ENCODE measurements around the gene ZNF579.

Gene ZNF579

GRCh38 chr19:55552206-55552605, 28.4 kb downstream of the ZNF579 start:
- Histone ChIP-seq H3K36me3 (ENCODE audit: control insufficient read depth, insufficient read depth, low read length) (no peaks in the 10 kb centered on the region), H3K4me1 (ENCODE audit: control insufficient read depth, insufficient read depth, low read length, poor library complexity, severe bottlenecking) (no peaks in the 10 kb centered on the region), H3K9me3 (ENCODE audit: control insufficient read depth, low read length) (no peaks in the 10 kb centered on the region), H3K4me3 (ENCODE audit: insufficient read depth, low read depth, low read length, poor library complexity, severe bottlenecking) (no peak overlapping the region), H3K27me3 (replicated peaks; ENCODE audit: control insufficient read depth, insufficient read depth, low read length, poor library complexity, severe bottlenecking) (no peaks in the 10 kb centered on the region), H3K27ac (ENCODE audit: insufficient read depth, low read length, poor library complexity, severe bottlenecking) (no peak overlapping the region)
- DNase-seq = no peak

GRCh38 chr19:55550321-55550650, 30.4 kb downstream of the ZNF579 start:
- Histone ChIP-seq H3K9me3 (ENCODE audit: control insufficient read depth, low read length) (no peaks in the 10 kb centered on the region), H3K36me3 (ENCODE audit: control insufficient read depth, insufficient read depth, low read length) (no peaks in the 10 kb centered on the region), H3K4me3 (ENCODE audit: insufficient read depth, low read depth, low read length, poor library complexity, severe bottlenecking) (no peak overlapping the region), H3K27me3 (replicated peaks; ENCODE audit: control insufficient read depth, insufficient read depth, low read length, poor library complexity, severe bottlenecking) (no peaks in the 10 kb centered on the region), H3K4me1 (ENCODE audit: control insufficient read depth, insufficient read depth, low read length, poor library complexity, severe bottlenecking) (no peaks in the 10 kb centered on the region), H3K27ac (ENCODE audit: insufficient read depth, low read length, poor library complexity, severe bottlenecking) (no peak overlapping the region)
- DNase-seq = no peak

GRCh38 chr19:55549500-55550320, 30.9 kb downstream of the ZNF579 start:
- Histone ChIP-seq H3K9me3 (ENCODE audit: control insufficient read depth, low read length) (no peaks in the 10 kb centered on the region), H3K36me3 (ENCODE audit: control insufficient read depth, insufficient read depth, low read length) (no peaks in the 10 kb centered on the region), H3K27me3 (replicated peaks; ENCODE audit: control insufficient read depth, insufficient read depth, low read length, poor library complexity, severe bottlenecking) (no peaks in the 10 kb centered on the region), H3K27ac (ENCODE audit: insufficient read depth, low read length, poor library complexity, severe bottlenecking) (no peak overlapping the region), H3K4me3 (ENCODE audit: insufficient read depth, low read depth, low read length, poor library complexity, severe bottlenecking) (no peak overlapping the region), H3K4me1 (ENCODE audit: control insufficient read depth, insufficient read depth, low read length, poor library complexity, severe bottlenecking) (no peaks in the 10 kb centered on the region)
- DNase-seq = no peak

- no peak overlapping the region for H3K27ac ChIP-seq (ENCODE audit: insufficient read depth, low read length, poor library complexity, severe bottlenecking)
Measured at GRCh38 chr19:55546822-55547614, 33.6 kb downstream of the ZNF579 start.

GRCh38 chr19:55546011-55546410, 34.6 kb downstream of the ZNF579 start:
- Histone ChIP-seq H3K4me3 (ENCODE audit: insufficient read depth, low read depth, low read length, poor library complexity, severe bottlenecking) (no peak overlapping the region), H3K36me3 (ENCODE audit: control insufficient read depth, insufficient read depth, low read length) (no peaks in the 10 kb centered on the region), H3K27ac (ENCODE audit: insufficient read depth, low read length, poor library complexity, severe bottlenecking) (no peak overlapping the region), H3K9me3 (ENCODE audit: control insufficient read depth, low read length) (no peaks in the 10 kb centered on the region), H3K4me1 (ENCODE audit: control insufficient read depth, insufficient read depth, low read length, poor library complexity, severe bottlenecking) (no peaks in the 10 kb centered on the region), H3K27me3 (replicated peaks; ENCODE audit: control insufficient read depth, insufficient read depth, low read length, poor library complexity, severe bottlenecking) (no peaks in the 10 kb centered on the region)
- DNase-seq = no peak

More at GRCh38 chr19:55546822-55547614, 33.6 kb downstream of the ZNF579 start:
- H3K27me3 ChIP-seq (replicated peaks; ENCODE audit: control insufficient read depth, insufficient read depth, low read length, poor library complexity, severe bottlenecking) = no peaks in the 10 kb centered on the region
- H3K9me3 ChIP-seq (ENCODE audit: control insufficient read depth, low read length) = no peaks in the 10 kb centered on the region
- H3K36me3 ChIP-seq (ENCODE audit: control insufficient read depth, insufficient read depth, low read length) = no peaks in the 10 kb centered on the region
- DNase-seq = no peak
- H3K4me1 ChIP-seq (ENCODE audit: control insufficient read depth, insufficient read depth, low read length, poor library complexity, severe bottlenecking) = no peaks in the 10 kb centered on the region
- H3K4me3 ChIP-seq (ENCODE audit: insufficient read depth, low read depth, low read length, poor library complexity, severe bottlenecking) = no peak overlapping the region

- Histone ChIP-seq H3K36me3 (ENCODE audit: control insufficient read depth, insufficient read depth, low read length) (no peaks in the 10 kb centered on the region), H3K4me1 (ENCODE audit: control insufficient read depth, insufficient read depth, low read length, poor library complexity, severe bottlenecking) (no peaks in the 10 kb centered on the region), H3K27me3 (replicated peaks; ENCODE audit: control insufficient read depth, insufficient read depth, low read length, poor library complexity, severe bottlenecking) (no peaks in the 10 kb centered on the region), H3K9me3 (ENCODE audit: control insufficient read depth, low read length) (no peaks in the 10 kb centered on the region), H3K4me3 (ENCODE audit: insufficient read depth, low read depth, low read length, poor library complexity, severe bottlenecking) (no peak within 1 kb of the TSS), H3K27ac (ENCODE audit: insufficient read depth, low read length, poor library complexity, severe bottlenecking) (no peak within 1 kb of the TSS)
- DNase-seq = no peak
Measured at GRCh38 chr19:55545443-55545842, 35.2 kb downstream of the ZNF579 start, which contains the start of gene SBK3. SBK3 (minus strand) TSS chr19:55545543; CDS start chr19:55545543, 0 bp downstream.

GRCh38 chr19:55544776-55545439, 35.7 kb downstream of the ZNF579 start:
- Histone ChIP-seq H3K27ac (ENCODE audit: insufficient read depth, low read length, poor library complexity, severe bottlenecking) (no peak overlapping the region), H3K36me3 (ENCODE audit: control insufficient read depth, insufficient read depth, low read length) (no peaks in the 10 kb centered on the region), H3K4me3 (ENCODE audit: insufficient read depth, low read depth, low read length, poor library complexity, severe bottlenecking) (no peak overlapping the region), H3K4me1 (ENCODE audit: control insufficient read depth, insufficient read depth, low read length, poor library complexity, severe bottlenecking) (no peaks in the 10 kb centered on the region), H3K27me3 (replicated peaks; ENCODE audit: control insufficient read depth, insufficient read depth, low read length, poor library complexity, severe bottlenecking) (no peaks in the 10 kb centered on the region), H3K9me3 (ENCODE audit: control insufficient read depth, low read length) (no peaks in the 10 kb centered on the region)
- no peak for DNase-seq

- Histone ChIP-seq H3K9me3 (ENCODE audit: control insufficient read depth, low read length) (no peaks in the 10 kb centered on the region), H3K4me1 (ENCODE audit: control insufficient read depth, insufficient read depth, low read length, poor library complexity, severe bottlenecking) (no peaks in the 10 kb centered on the region), H3K36me3 (ENCODE audit: control insufficient read depth, insufficient read depth, low read length) (no peaks in the 10 kb centered on the region), H3K27me3 (replicated peaks; ENCODE audit: control insufficient read depth, insufficient read depth, low read length, poor library complexity, severe bottlenecking) (no peaks in the 10 kb centered on the region), H3K27ac (ENCODE audit: insufficient read depth, low read length, poor library complexity, severe bottlenecking) (no peak overlapping the region), H3K4me3 (ENCODE audit: insufficient read depth, low read depth, low read length, poor library complexity, severe bottlenecking) (no peak overlapping the region)
- DNase-seq = no peak
Measured at GRCh38 chr19:55544014-55544413, 36.6 kb downstream of the ZNF579 start.

GRCh38 chr19:55543567-55543966, 37.1 kb downstream of the ZNF579 start:
- no peaks in the 10 kb centered on the region for H3K9me3 ChIP-seq (ENCODE audit: control insufficient read depth, low read length)
- no peak for DNase-seq
- no peaks in the 10 kb centered on the region for H3K27me3 ChIP-seq (replicated peaks; ENCODE audit: control insufficient read depth, insufficient read depth, low read length, poor library complexity, severe bottlenecking)
- no peaks in the 10 kb centered on the region for H3K36me3 ChIP-seq (ENCODE audit: control insufficient read depth, insufficient read depth, low read length)
- no peak overlapping the region for H3K4me3 ChIP-seq (ENCODE audit: insufficient read depth, low read depth, low read length, poor library complexity, severe bottlenecking)
- H3K27ac ChIP-seq (ENCODE audit: insufficient read depth, low read length, poor library complexity, severe bottlenecking) = no peak overlapping the region
- H3K4me1 ChIP-seq (ENCODE audit: control insufficient read depth, insufficient read depth, low read length, poor library complexity, severe bottlenecking) = no peaks in the 10 kb centered on the region
